ENCODE results near the gene ADAMTS2.

The ADAMTS2 gene

GRCh38 chr5:179310439-179311090 is 34.7 kb downstream of the ADAMTS2 start:
- no peak for DNase-seq

- no peak for DNase-seq
Observed at GRCh38 chr5:179309751-179310320, 35.4 kb downstream of the ADAMTS2 start.

- DNase-seq, result no peak
Observed at GRCh38 chr5:179309383-179309670, 35.9 kb downstream of the ADAMTS2 start.

DNA sequence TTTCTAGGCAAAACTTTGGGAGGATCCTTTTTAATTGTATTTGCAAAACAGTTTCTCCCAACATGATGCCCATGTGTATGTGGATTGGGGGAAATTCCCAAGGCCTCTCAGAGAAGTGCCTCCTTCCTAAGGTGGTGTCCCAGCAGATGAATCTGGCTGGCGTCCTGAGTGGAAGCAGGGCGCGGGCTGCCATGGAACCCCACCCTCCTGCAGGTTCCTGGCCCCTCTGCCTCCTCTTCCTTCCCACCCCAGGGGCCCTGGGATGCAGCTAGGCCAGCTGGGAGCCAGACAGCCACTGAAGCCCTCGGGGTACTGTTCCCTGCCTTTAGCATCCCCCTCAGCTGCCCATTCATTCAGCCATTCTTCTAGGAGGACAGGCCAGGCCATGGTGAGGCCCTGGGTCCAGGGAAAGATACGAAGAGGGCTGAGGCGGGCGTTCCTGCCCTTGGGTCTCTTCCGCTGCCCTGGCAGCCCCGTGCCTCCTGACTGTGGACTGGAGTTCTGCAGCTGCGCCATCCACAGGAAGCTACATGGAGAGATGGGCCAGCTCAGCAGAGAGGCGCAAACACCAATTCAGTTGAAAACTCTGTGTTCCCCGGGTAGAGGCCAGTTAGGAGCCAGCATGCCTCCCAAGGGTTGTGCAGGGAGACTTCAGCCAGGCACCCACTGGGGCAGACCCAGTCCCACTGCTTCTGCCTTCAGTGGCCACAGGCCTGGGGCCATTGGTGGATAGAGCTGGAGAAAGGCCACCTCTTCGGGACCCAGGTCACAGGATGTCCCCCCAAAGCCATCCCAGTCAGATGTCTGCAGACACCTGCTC is 36.5 kb downstream of the ADAMTS2 start:
- DNase-seq, result no peak

DNA sequence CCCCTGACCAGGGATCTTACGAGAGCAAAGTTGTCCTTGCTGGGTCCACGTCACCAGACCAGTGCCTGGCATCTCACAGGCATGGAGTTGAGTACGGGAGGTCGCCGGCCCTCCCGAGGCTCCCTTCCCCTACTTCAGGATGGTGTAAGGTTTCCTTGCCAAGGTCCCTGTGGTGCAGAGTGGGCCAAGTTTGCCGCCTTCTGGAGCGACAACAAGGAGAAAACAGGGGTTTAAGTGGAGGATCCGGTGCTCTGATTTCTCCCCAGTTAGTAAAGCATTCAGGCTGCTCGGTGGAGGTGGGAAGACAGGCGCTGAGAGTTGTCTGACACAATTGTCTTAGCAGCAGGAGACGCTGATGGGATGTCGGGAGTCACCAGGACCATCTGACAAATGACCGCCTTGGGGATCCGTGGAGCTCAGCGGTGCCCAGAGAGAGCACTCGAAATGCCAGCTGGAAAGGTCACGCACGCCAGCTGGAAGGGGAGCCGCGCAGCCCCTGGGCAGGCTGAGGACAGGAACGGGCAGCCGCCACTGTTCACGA is 37.3 kb downstream of the ADAMTS2 start:
- no peak for DNase-seq

- DNase-seq, result no peak
Observed at GRCh38 chr5:179307013-179307800, 38.1 kb downstream of the ADAMTS2 start.

- DNase-seq, result no peak
Observed at GRCh38 chr5:179306191-179307012, 38.9 kb downstream of the ADAMTS2 start.

DNA sequence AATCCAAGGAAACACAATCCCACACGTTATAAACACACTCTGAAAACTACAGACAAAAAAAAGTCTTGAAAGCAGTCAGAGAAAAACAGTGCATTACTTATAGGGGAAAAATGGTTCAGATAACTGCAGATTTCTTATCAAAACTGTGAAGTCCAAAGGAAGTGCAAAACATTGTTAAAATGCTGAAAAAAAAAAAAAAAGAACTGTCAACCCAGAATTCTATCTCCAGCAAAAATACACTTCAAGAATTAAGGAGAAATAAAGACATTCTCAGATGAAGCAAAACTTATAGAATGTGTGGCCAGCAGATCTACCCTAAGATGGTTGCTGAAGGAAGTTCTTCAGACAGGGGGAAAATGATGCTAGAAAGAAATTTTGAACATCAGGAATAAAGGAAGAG is 40.4 kb downstream of the ADAMTS2 start:
- no peak for DNase-seq

GRCh38 chr5:179304466-179304865 is 40.8 kb downstream of the ADAMTS2 start:
- no peak for DNase-seq

GRCh38 chr5:179303451-179304200 is 41.6 kb downstream of the ADAMTS2 start:
- no peak for DNase-seq

DNA sequence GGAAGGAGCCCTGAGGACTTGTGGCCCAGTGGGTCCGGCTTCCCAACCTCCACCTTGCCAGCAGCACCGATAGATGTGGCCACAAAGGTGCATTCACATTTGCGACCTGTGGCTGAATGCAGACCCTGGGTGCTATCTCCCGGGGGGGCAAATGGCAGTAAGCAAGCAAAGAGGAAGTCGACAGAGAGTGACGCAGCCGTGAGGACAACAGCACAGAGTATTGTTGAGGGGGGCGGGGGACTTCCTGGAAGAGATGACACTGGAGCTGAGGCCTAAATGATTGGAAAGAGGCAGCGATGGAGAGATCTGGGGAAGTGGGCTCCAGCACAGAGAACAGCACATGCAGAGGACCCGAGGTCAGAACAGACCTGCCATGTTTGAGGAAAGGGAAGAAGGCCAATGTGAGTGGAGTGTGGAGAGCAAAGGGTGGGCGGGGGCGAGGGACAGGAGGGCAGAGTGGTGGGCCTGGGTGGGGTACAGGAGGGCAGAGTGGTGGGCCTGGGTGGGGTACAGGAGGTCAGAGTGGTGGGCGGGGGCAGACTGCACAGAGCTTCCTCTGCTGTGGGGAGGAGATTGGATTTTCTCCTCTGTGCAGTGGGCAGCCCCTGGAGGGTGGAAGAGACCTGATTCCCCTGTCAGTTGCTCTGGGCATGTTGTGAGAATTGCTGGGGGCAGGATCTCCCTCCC is 42.6 kb downstream of the ADAMTS2 start:
- no peak for DNase-seq

DNA sequence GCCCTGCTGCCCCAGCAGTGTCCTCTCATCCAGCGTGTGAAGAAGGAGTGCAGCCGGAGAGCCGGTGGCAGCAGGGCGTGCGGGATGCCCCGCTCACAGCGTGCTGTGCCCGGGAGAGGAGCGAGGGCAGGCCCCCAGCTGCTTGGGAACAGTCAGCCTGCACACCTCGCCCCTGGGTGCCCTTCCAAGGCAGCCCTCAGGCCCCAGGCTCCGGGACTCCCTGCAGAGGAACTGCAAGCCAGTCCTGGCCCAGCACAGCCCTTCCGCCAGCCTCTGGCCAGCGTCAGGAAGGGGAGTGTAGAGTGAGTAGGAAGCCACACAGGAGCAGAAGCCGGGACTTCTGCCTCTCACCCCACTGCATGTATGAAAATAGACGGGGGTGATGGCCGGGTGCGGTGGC is 43.5 kb downstream of the ADAMTS2 start:
- DNase-seq, result no peak

GRCh38 chr5:179301376-179301775 is 43.9 kb downstream of the ADAMTS2 start:
- no peak for DNase-seq

DNA sequence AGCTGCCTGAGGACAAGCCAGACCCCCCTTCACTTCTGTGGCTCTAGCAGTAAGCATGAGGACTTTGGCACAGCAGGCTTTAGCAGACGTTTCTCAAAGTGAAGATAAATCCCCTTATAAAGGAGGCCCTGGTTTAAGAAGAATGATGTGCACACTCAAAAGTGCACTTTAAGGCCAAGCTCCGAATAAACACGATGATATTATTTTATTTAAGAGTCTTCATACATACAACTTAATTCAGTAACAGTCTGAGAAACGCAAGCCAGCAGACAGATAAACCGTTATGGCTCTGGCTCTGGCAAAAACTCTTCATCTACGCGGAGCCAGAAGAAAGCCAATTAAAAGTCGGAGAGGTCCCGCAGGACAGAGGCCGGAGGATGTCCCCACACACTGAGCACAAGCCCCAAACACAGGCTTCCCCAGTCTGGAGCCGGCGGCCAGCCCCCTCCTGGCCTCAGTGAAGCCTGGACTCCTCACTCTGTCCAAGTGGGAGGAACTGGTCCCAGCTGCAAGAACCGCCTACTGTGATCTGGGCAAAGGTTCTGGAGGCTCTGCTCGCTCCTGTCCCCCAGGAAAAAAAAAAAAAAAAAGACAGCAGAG is 44.6 kb downstream of the ADAMTS2 start:
- no peak for DNase-seq

- no peak for DNase-seq
Observed at GRCh38 chr5:179298181-179298993, 46.9 kb downstream of the ADAMTS2 start.

- DNase-seq, result no peak
Observed at GRCh38 chr5:179297486-179298180, 47.6 kb downstream of the ADAMTS2 start.

GRCh38 chr5:179297026-179297425 is 48.2 kb downstream of the ADAMTS2 start:
- DNase-seq, result no peak

- DNase-seq, result no peak
Observed at GRCh38 chr5:179296150-179296821, 49.0 kb downstream of the ADAMTS2 start.
